GM12878 (cell line): Measurements from ENCODE around the gene TLL2. TPM values are rescaled to one million over a fixed set of nuclear protein-coding genes. Genes with fewer than 3 reads are reported as not detected.

Experiments
- ATAC-seq: fragments of 200-7000 bp; cut with Tn5 transposase; 3 replicates; pipeline ENCODE4 v1.9.1; 2020; ENCODE audit warnings: mild to moderate bottlenecking, moderate library complexity
- BruUV-seq: library from RNA; stranded (reverse); fragments of 400-500 nt; replicated peaks from 2 replicates; lab custom pipeline; 2021; lab: Mats Ljungman, UMichigan
- CTCF ChIA-PET: fragments of 300-600 bp; sonication (Branson Sonifier 250); formaldehyde crosslinking; extraction: SDS; loops from one replicate; lab custom pipeline; 2021; ENCODE audit warnings: inconsistent platforms; lab: Yijun Ruan, JAX
- POLR2A ChIA-PET: fragments of 350-600 bp; formaldehyde crosslinking; extraction: SDS; loops from one replicate; lab custom pipeline; 2021; ENCODE audit warnings: inconsistent platforms; lab: Charles Lee
- RAD21 ChIA-PET: fragments of 300-600 bp; sonication (Branson Sonifier 250); formaldehyde crosslinking; loops from one replicate; lab custom pipeline; 2023; ENCODE audit warnings: antibody characterized with exemption; ENCODE audit not compliant: unreplicated experiment; lab: Charles Lee
- SMC1A ChIA-PET: fragments of 300-600 bp; sonication (Branson Sonifier 250); formaldehyde crosslinking; loops from one replicate; lab custom pipeline; 2023; ENCODE audit not compliant: unreplicated experiment, uncharacterized antibody; lab: Charles Lee
- DNase-seq: peaks from one replicate; pipeline ENCODE4 v3.0.0-alpha.2; 2011; ENCODE audit warnings: low read depth, low spot score
- FAIRE-seq: peaks from 3 replicates; lab custom pipeline; 2011; peaks lifted over from hg19 to GRCh38; lab: Jason Lieb, UNC
- H2AFZ ChIP-seq: 2 replicates; pipeline ENCODE4 v1.6.0; 2011; ENCODE audit warnings: low read depth, low read length, control low read depth; ENCODE audit not compliant: control insufficient read depth
- H3K27ac ChIP-seq: 2 replicates; pipeline ENCODE4 v1.5.1; 2011; ENCODE audit warnings: control low read depth; ENCODE audit not compliant: control insufficient read depth, insufficient read depth
- H3K27me3 ChIP-seq, 2 experiments: replicated peaks in 1 of 2; 2 replicates each; pipeline versions ENCODE4 v1.6.0 to v1.6.1; 2011; ENCODE audit warnings: low read length in 1 of 2; ENCODE audit not compliant: control insufficient read depth in 2 of 2, insufficient read depth in 2 of 2
- H3K36me3 ChIP-seq, 2 experiments: 2 replicates each; pipeline ENCODE4 v1.5.1; 2011; ENCODE audit warnings: low read length in 1 of 2; ENCODE audit not compliant: control insufficient read depth in 2 of 2, insufficient read depth in 2 of 2
- H3K4me1 ChIP-seq: 2 replicates; pipeline ENCODE4 v1.6.1; 2011; ENCODE audit warnings: mild to moderate bottlenecking, low read length, moderate library complexity, mixed read lengths; ENCODE audit not compliant: control insufficient read depth, insufficient read depth
- H3K4me2 ChIP-seq: 2 replicates; pipeline ENCODE4 v1.6.0; 2011; ENCODE audit warnings: control low read depth; ENCODE audit not compliant: control insufficient read depth, insufficient read depth
- H3K4me3 ChIP-seq: fragments of 200-600 bp; sonication (generic); 2 replicates; pipeline ENCODE4 v1.5.1; 2016
- H3K79me2 ChIP-seq: 2 replicates; pipeline ENCODE4 v1.6.0; 2011; ENCODE audit warnings: low read length; ENCODE audit not compliant: control insufficient read depth, insufficient read depth
- H3K9ac ChIP-seq: 2 replicates; pipeline ENCODE4 v1.8.0; 2011; ENCODE audit warnings: low read length, control low read depth, mixed read lengths; ENCODE audit not compliant: control insufficient read depth, insufficient read depth
- H3K9me3 ChIP-seq: replicated peaks from 3 replicates; pipeline ENCODE4 v1.5.1; 2011; ENCODE audit warnings: mild to moderate bottlenecking, low read length; ENCODE audit not compliant: control insufficient read depth, insufficient read depth
- H4K20me1 ChIP-seq: 2 replicates; pipeline ENCODE4 v1.6.0; 2011; ENCODE audit not compliant: control insufficient read depth, insufficient read depth
- ASH2L ChIP-seq: fragments of 300-600, 200-600 bp; sonication (generic); IDR thresholded peaks from 2 replicates; pipeline ENCODE4 v1.6.1; 2017; ENCODE audit warnings: low read depth, mild to moderate bottlenecking, borderline replicate concordance
- EP300 ChIP-seq, 2 experiments: fragments of 150-350 bp in 1 of 2; IDR thresholded peaks; 2 replicates each; pipeline ENCODE4 v1.6.1; 2011 to 2012; ENCODE audit warnings: low read depth in 2 of 2, low read length in 2 of 2, borderline replicate concordance in 1 of 2, improper control_type of control experiment in 1 of 2, inconsistent platforms in 1 of 2; ENCODE audit not compliant: control insufficient read depth in 1 of 2
- ETV6 ChIP-seq, 2 experiments: fragments of 450-650 bp in 1 of 2; IDR thresholded peaks in 1 of 2; conservative IDR thresholded peaks in 1 of 2; 2 replicates each; pipeline ENCODE4 v1.6.1; 2014; ENCODE audit warnings: antibody characterized with exemption in 1 of 2, borderline replicate concordance in 1 of 2, low read depth in 1 of 2, mild to moderate bottlenecking in 1 of 2, moderate library complexity in 1 of 2
- POLR2AphosphoS5 ChIP-seq: IDR thresholded peaks from 2 replicates; pipeline ENCODE4 v1.6.1; 2011; ENCODE audit warnings: mild to moderate bottlenecking, low read length, inconsistent platforms
- SP1 ChIP-seq: IDR thresholded peaks from one replicate; pipeline ENCODE4 v1.6.1; 2011; ENCODE audit warnings: low read depth, low read length
- SREBF1 ChIP-seq: IDR thresholded peaks from 2 replicates; pipeline ENCODE4 v1.6.1; 2012; ENCODE audit warnings: mild to moderate bottlenecking, low read length
- STAT1 ChIP-seq: fragments of 450-650 bp; conservative IDR thresholded peaks from 2 replicates; pipeline ENCODE4 v1.6.1; 2014; ENCODE audit warnings: antibody characterized with exemption, mild to moderate bottlenecking
- STAT3 ChIP-seq: IDR thresholded peaks from 2 replicates; pipeline ENCODE4 v1.6.1; 2011; ENCODE audit warnings: low read depth, low read length, improper control_type of control experiment
- TBL1XR1 ChIP-seq: IDR thresholded peaks from 2 replicates; pipeline ENCODE4 v1.6.1; 2012; ENCODE audit warnings: low read depth, low read length, improper control_type of control experiment
- ZNF207 ChIP-seq: fragments of 450-650 bp; IDR thresholded peaks from 2 replicates; pipeline ENCODE4 v1.6.1; 2014; ENCODE audit warnings: antibody characterized with exemption, mild to moderate bottlenecking, borderline replicate concordance
- WGBS: methylation state at CpG from one replicate; pipeline ENCODE4 v1.1.6; 2016; ENCODE audit warnings: low lambda C conversion rate; ENCODE audit not compliant: insufficient replicate concordance, insufficient coverage; ENCODE audit errors: missing lambda C conversion rate; 5-methylcytosine and 5-hydroxymethylcytosine counted together
- in situ Hi-C: fragments of 300-500 bp; cut with MboI; formaldehyde crosslinking; loops from 9 replicates; pipeline ENCODE4 v1.14.3; 2018; ENCODE audit warnings: mixed read lengths
- intact Hi-C: fragments of 100-400 bp; cut with micrococcal nuclease; formaldehyde crosslinking; loops from one replicate; pipeline ENCODE4 v1.14.2; 2022; ENCODE audit not compliant: unreplicated experiment
- polyA plus RNA-seq, 11 experiments: library from polyadenylated mRNA; depleted of rRNA in 4 of 11; unstranded in 6 of 11; stranded (reverse) in 5 of 11; fragments of >200 nt; fragmentation: Nextera tagmentation in 4 of 11; fragmentation: Illumina TruSeq in 1 of 11; extraction: Ambion mirVana in 4 of 11; extraction: Trizol in 1 of 11; gene quantifications; 1 replicate in 1 of 11; 2 replicates in 10 of 11; pipeline versions ENCODE4 v1.2.1 to v1.2.3, GENCODE V29; 2011 to 2016; ENCODE audit warnings: inconsistent platforms in 2 of 11, missing spikeins in 2 of 11, low read depth in 1 of 11
- total RNA-seq, 4 experiments: library from RNA; depleted of rRNA in 3 of 4; stranded (reverse); fragments of >200 nt in 3 of 4; fragmentation: Illumina TruSeq in 1 of 4; extraction: Trizol in 1 of 4; gene quantifications; 2 replicates each; pipeline versions ENCODE4 v1.2.1 to v1.2.3, GENCODE V29; 2013 to 2021
- TF ChIP-seq, protein P1 (sequence below): fragments of 450-650 bp; IDR thresholded peaks from 2 replicates; pipeline ENCODE4 v1.6.1; 2016; ENCODE audit warnings: mild to moderate bottlenecking, moderate library complexity, borderline replicate concordance
- TF ChIP-seq, protein P2 (sequence below): IDR thresholded peaks from 2 replicates; pipeline ENCODE4 v1.6.1; 2012; ENCODE audit warnings: low read length, inconsistent platforms
- TF ChIP-seq, protein P3 (sequence below): fragments of 450-650 bp; IDR thresholded peaks from 2 replicates; pipeline ENCODE4 v1.6.1; 2017; ENCODE audit warnings: low read depth, mild to moderate bottlenecking, moderate library complexity
- TF ChIP-seq, protein P4 (sequence below): fragments of 450-650 bp; IDR thresholded peaks from 2 replicates; pipeline ENCODE4 v1.6.1; 2014; ENCODE audit warnings: mild to moderate bottlenecking

The TLL2 gene
- total and polyA plus RNA-seq, 10 of the 15 experiments (the other 5 are each of a cell fraction or from before 2014, with no cell fraction given), result 0.02 to 2.1 (median 0.52) TPM

DNA sequence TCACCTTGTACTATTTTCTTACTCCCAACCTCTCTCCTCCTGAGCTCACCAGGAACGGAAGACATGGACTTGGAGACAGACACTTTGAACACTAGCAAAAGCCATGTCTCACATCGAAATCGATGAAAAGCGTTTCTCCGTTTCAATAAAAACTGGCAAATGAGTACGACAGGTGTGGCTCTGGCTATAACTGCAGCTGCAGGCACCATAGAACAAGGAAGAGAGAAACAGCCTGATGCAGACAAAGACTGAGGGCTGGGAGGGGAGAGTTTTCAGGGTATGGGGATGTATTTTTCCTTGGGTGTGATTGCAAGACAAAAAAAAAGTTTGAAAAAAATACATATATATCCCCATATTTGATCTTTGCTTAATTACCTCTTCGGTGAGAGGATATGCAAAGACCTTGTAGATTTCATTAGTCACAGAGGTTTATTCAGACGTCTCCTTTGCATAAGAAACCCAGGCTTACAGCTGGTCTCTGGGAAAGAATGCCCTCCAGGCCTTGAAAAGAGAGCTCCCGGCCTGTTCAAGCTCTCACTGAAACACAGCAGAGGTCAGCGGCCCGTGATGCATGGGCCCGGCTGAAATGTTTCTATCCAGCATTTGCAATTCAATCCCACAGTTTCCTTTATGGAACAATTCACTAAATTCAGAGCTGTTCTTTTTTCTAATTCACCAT, 63.1 kb downstream of the TLL2 start:
- H3K9ac ChIP-seq, result no peak overlapping the region
- no peaks in the 10 kb centered on the region for H3K79me2 ChIP-seq
- ChIA-PET POLR2A (no interaction called here), RAD21 (no interaction called here), SMC1A (interaction anchor here (0.7 to 1.3 kb wide), 2 partner anchors 10 to 16 kb away, joined by 3 read pairs; no protein-coding TSS in a partner anchor), CTCF (interaction anchor here (1.4 to 1.7 kb wide), 2 partner anchors 17 to 76 kb away, joined by 3 to 6 read pairs; no protein-coding TSS in a partner anchor)
- ATAC-seq, result no peak
- no peak overlapping the region for H3K4me3 ChIP-seq
- DNase-seq, result no peak
- H3K36me3 ChIP-seq, result no peaks in the 10 kb centered on the region
- no peaks in the 10 kb centered on the region for H3K27me3 ChIP-seq
- H3K9me3 ChIP-seq, result no peaks in the 10 kb centered on the region
- 76% methylated on average over 12 of the region's 12 CpGs for WGBS
- no peaks in the 10 kb centered on the region for H4K20me1 ChIP-seq
- H3K4me2 ChIP-seq, result no peak overlapping the region
- intact Hi-C loops (no loop called here), in situ Hi-C loops (no loop called here)
- H3K27ac ChIP-seq, result no peak overlapping the region
- FAIRE-seq, result no peak
- no TSS peak for BruUV-seq
- peaks cover 12% of the 10 kb centered on the region for H3K4me1 ChIP-seq
- H2AFZ ChIP-seq, result no peak overlapping the region
- TF ChIP-seq STAT3 (no peak), TBL1XR1 (no peak), ZNF207 (no peak), SREBF1 (no peak), STAT1 (no peak), SP1 (no peak), POLR2AphosphoS5 (no peak), ASH2L (no peak), EP300 (IDR thresholded peaks at IDR 0.05; ENCODE audit: borderline replicate concordance in 1 of 2, control insufficient read depth in 1 of 2, low read depth in 2 of 2, low read length in 2 of 2) (no peak), ETV6 (conservative IDR thresholded peaks at IDR 0.05 in 1 of 2, IDR thresholded peaks at IDR 0.05 in 1 of 2; ENCODE audit: borderline replicate concordance in 1 of 2, low read depth in 1 of 2) (no peak)
- TF ChIP-seq, protein P1, sequence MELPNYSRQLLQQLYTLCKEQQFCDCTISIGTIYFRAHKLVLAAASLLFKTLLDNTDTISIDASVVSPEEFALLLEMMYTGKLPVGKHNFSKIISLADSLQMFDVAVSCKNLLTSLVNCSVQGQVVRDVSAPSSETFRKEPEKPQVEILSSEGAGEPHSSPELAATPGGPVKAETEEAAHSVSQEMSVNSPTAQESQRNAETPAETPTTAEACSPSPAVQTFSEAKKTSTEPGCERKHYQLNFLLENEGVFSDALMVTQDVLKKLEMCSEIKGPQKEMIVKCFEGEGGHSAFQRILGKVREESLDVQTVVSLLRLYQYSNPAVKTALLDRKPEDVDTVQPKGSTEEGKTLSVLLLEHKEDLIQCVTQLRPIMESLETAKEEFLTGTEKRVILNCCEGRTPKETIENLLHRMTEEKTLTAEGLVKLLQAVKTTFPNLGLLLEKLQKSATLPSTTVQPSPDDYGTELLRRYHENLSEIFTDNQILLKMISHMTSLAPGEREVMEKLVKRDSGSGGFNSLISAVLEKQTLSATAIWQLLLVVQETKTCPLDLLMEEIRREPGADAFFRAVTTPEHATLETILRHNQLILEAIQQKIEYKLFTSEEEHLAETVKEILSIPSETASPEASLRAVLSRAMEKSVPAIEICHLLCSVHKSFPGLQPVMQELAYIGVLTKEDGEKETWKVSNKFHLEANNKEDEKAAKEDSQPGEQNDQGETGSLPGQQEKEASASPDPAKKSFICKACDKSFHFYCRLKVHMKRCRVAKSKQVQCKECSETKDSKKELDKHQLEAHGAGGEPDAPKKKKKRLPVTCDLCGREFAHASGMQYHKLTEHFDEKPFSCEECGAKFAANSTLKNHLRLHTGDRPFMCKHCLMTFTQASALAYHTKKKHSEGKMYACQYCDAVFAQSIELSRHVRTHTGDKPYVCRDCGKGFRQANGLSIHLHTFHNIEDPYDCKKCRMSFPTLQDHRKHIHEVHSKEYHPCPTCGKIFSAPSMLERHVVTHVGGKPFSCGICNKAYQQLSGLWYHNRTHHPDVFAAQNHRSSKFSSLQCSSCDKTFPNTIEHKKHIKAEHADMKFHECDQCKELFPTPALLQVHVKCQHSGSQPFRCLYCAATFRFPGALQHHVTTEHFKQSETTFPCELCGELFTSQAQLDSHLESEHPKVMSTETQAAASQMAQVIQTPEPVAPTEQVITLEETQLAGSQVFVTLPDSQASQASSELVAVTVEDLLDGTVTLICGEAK, result no peak
- TF ChIP-seq, protein P2, sequence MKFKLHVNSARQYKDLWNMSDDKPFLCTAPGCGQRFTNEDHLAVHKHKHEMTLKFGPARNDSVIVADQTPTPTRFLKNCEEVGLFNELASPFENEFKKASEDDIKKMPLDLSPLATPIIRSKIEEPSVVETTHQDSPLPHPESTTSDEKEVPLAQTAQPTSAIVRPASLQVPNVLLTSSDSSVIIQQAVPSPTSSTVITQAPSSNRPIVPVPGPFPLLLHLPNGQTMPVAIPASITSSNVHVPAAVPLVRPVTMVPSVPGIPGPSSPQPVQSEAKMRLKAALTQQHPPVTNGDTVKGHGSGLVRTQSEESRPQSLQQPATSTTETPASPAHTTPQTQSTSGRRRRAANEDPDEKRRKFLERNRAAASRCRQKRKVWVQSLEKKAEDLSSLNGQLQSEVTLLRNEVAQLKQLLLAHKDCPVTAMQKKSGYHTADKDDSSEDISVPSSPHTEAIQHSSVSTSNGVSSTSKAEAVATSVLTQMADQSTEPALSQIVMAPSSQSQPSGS, result no peak
- TF ChIP-seq, protein P3, sequence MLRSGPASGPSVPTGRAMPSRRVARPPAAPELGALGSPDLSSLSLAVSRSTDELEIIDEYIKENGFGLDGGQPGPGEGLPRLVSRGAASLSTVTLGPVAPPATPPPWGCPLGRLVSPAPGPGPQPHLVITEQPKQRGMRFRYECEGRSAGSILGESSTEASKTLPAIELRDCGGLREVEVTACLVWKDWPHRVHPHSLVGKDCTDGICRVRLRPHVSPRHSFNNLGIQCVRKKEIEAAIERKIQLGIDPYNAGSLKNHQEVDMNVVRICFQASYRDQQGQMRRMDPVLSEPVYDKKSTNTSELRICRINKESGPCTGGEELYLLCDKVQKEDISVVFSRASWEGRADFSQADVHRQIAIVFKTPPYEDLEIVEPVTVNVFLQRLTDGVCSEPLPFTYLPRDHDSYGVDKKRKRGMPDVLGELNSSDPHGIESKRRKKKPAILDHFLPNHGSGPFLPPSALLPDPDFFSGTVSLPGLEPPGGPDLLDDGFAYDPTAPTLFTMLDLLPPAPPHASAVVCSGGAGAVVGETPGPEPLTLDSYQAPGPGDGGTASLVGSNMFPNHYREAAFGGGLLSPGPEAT, result no peak
- TF ChIP-seq, protein P4, sequence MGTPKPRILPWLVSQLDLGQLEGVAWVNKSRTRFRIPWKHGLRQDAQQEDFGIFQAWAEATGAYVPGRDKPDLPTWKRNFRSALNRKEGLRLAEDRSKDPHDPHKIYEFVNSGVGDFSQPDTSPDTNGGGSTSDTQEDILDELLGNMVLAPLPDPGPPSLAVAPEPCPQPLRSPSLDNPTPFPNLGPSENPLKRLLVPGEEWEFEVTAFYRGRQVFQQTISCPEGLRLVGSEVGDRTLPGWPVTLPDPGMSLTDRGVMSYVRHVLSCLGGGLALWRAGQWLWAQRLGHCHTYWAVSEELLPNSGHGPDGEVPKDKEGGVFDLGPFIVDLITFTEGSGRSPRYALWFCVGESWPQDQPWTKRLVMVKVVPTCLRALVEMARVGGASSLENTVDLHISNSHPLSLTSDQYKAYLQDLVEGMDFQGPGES, result no peak
